ENCODE measurements around the gene DENND1C.

DENND1C gene

DNA sequence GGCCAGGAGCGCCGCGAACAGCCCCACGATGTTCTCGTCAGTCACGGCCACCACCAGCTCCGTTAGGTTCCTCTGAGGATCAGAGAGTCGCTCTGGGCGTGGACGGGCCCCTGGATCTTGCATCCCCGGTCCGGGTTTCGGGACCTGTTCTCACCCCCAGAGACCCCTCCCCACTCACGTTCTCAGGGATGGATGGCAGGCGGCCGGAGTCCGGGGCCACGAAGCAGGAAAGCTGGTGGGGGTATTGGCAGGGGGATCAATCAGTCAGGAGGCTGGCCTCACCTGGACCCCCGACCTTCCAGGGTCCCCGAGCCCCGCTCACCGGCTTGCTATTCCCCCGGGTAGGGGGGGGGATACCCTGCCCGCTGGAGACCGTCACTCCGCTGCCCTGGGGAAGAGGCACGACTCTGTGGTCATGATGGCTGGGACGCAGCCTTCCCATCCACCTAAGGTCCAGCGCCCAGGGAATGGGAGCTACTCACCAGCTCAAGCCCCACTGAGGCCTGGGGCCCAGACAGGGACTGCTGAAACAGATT is 4.6 kb downstream of the DENND1C start:
- no peak for DNase-seq

DNA sequence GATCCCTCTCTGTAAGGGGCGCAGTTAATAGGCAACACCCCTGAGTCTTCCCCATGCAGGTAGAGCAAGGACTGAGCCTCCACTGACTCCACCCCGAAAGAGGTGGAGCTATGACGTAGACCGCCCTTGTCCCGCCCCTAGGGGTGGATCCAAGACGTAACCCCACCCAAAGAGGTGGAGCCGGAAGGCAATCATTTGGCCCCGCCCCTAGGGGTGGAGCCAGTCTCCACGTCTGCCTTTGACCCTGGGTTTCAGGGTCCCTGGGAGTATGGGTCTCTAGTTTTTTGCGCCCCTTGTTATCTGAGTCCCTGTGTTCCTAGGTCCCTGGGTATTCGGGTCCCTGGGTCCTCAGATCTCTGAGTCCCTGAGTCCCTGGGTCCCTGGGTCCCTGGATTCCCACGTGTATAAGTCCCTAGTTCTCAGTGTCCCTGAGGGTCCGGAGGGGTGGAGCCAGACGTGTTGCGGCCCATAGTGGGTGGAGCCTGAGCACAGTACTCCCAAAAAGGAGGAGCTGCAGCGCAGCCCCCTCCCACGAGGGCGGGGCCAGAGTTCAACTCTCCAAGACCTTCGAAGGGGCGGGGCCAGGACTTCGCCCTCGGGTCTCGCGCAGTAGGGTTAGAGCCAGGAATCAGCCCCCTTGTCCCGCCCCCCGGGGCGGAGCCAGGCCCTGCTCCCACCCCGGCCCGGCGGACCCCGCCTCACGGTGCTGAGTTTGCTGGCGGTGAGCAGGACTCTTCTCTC is 5.3 kb downstream of the DENND1C start:
- DNase-seq, result peak; percentile 67 to 80

DNA sequence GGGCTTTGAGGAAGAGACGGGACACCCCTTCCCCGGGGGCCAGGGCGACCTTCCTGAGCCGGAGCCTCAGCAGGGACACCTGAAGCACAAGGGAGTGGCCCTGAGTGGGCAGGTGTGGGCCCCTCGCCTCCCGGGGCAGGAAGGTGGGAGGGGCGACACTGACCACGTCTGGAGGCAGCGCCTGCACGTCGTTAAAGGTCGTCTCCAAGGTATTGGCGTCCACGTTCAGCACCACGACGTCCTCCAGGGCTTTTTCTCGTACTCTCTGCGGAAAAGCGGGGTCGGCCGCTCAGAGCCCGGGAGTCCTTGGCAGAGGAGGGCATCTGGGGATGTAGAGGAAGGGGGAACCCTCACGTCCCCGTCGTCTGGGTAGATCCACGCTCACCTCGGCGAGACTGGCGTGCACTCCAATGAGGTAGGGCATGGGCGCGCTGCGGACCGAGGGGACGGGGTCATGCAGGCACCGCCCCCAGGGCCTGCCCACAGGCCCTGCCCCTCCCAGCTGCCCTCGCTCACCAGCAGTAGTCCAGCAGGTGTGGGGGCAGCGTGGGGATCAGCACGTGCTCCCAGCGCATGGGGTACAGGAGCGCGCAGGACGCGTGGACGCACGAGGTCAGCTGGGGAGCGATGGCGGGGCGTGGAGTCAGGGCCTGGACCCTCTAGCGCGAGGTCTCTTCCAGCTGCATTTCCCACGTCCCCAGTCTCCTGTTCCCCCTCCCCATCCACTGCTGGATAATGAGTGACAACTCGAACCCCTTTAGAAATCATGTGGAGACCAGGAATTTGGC is 6.1 kb downstream of the DENND1C start:
- DNase-seq, result no peak

DNA sequence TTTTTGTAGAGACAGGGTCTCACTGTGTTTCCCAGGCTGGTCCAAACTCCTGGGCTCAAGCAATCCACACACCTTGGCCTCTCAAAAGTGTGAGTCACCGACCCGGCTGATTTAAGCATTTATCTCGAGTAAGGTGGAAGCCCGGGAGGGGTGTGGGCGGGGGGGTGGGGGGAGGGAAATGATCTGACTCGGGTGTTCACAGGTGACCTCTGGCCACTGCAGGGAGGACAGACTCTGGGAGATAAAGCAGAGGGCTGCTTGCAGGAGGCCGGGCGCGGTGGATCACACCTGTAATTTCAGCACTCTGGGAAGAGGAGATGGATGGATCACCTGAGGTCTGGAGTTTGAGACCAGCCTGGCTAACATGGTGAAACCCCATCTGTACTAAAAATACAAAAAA is 7.9 kb downstream of the DENND1C start:
- DNase-seq, result no peak

DNA sequence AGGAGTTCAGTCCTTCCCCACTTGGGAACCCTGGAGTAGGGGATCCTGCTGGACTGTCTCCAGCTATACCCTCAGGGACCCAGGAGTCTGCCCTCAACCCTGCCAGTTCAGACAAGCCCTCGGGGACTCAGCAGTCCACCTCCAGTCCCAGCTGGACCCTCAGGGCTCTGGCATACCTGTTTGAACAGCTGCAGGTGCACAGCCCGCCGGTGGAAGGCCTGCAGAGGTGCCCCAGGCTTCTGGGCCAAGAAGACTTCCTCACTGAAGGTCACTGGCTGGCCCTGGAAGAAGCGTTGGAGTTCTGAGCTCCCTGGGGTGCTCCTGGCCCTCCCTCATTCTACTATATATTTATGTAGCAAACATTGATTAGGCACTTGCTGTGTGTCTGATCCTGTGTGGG is 8.9 kb downstream of the DENND1C start:
- no peak for DNase-seq

DNA sequence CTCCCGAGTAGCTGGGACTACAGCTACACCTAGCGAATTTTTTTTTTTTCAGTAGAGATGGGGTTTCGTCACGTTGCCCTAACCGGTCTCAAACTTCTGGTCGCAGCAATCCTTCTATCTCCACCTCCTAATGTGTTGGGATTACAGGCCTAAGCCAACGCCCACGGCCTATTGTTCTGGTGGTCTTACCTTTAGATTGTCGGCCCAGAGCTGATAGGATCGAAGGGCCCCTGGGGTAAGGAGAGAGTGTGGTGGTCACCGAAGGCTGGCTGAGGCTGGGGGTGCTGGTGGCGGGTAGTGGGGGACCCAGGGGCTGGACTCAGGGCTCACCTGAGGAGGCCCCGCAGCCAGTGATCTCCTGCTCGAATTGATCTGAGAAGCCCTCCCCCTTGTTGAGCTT is 10.5 kb downstream of the DENND1C start:
- no peak for DNase-seq

DNA sequence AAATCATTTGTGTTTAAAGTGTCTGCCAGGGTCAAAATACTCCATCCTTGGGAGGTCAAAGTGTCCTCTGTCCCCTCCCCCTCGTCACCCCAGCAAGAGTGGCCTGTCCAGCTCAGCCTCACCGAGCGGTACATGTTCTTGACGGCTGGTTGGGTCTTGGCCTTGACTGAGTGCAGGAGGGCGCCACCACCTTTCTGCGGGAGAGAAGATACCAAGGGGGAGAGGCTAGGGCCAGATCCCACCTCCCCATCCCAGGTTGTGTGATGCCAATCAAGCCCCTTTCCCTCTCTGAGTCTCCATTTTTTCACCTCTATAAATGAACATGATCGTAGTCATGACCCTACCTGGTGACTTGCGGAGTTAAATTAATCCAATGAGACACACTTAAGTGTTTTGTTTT is 11.4 kb downstream of the DENND1C start:
- no peak for DNase-seq

DNA sequence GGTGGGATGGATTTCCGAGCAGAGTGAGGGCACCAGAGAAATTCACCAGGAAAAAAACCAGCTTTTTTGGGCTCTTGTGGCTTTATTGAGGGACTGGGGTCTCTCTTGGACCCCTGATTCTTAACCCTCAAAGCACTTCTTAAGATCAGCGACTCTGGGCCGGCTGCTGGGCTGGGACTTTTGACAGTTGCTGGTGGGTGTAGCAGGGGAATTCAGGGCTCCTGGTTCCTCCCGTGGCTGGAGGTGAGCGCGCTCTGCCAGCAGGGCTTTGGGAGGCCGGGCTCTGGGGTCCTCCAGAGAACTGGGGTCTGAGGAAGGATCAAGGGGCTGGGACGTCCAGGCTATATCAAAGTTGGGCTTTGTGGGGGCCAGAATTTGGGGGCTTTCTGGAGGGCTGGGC is 14.2 kb downstream of the DENND1C start:
- no peak for DNase-seq

DNA sequence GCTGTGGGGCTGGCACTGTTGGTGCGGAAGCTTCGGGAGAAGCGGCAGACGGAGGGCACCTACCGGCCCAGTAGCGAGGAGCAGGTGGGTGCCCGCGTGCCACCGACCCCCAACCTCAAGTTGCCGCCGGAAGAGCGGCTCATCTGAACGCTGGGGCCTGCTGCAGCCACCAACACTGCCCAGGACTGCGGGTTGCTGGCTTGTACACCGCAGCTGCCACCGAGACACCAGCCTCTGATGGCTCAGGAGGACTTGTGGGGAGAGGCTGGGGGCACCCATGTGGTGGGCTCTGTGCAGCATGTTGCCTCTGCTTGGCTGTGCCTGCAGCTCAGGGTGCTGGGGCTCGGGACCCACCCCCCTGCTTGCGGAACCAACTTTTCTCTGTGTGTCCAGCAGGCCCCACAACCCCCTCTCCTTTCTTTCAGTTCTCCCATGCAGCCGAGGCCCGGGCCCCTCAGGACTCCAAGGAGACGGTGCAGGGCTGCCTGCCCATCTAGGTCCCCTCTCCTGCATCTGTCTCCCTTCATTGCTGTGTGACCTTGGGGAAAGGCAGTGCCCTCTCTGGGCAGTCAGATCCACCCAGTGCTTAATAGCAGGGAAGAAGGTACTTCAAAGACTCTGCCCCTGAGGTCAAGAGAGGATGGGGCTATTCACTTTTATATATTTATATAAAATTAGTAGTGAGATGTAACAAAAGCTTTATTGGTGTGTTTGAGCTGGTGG is 14.9 kb downstream of the DENND1C start:
- no peak for DNase-seq

DNA sequence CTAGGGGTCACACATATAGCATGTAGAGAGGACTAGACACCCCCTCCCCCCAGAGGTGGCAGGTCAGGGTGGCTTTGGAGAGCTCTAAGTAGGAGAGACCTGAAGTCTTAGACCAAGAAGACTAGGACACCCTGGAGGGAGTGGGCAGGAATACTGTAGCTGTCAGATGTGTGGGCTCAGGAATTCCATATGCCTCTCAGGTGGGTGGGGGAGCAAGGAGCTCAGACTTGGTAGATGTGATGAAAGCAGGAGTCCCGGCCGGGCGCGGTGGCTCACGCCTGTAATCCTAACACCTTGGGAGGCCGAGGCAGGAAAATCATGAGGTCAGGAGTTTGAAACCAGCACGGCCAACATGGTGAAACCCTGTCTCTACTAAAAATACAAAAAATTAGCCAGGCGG is 15.9 kb downstream of the DENND1C start:
- DNase-seq, result no peak

DNA sequence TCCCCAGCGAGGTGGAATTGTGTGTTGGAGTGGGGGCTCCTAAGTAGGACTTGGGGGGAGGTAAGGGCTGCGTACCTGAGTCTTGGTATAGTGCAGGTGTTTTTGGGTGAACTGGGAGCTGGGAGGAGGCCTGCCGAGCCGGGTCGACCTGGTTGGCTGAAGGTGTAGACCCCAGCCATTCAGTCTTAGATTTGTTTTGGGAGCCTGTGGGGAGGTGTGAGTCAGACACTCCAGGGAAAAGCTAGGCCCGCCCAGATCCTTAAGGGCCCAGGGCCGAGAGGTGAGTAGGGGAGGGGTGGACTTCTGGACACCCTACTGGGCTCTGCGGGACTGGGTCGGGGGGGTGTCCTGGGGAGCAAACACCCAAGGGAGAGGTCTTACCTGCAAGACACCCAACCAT is 16.6 kb downstream of the DENND1C start:
- no peak for DNase-seq

DNA sequence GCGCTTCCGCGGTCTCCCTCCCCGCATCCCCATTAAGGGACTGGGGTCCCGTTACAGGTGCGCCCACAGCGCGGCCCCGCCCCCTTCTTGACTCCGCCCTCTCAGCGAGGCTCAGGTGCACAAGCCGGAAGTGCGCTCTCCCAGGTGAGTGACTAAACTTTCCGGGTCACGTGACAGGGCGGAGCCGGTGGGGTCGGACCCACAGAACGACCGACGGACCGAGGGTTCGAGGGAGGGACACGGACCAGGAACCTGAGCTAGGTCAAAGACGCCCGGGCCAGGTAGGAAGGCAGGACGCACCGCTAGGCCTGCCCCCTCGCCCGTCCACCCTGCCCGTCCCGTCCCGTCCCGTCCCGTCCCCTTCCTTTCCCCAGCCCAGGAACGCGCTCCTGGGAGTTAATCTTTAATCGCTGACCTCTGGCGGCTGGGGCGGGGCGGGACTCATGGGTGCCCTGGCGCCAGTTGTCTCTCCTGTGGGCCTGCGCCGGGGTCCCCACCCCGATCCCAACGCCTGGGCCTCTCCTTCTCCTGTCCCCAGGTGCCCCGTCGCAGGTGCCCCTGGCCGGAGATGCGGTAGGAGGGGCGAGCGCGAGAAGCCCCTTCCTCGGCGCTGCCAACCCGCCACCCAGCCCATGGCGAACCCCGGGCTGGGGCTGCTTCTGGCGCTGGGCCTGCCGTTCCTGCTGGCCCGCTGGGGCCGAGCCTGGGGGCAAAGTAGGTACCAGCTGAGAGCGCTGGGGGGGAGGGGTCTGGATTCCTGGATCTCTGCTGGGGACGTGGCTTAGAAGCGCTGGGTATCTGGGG is 17.3 kb downstream of the DENND1C start, which contains the start of gene CRB3:
CRB3 (plus strand) TSS at position 202 of the 804 bp plus-strand sequence; CDS start at position 633, 431 bp downstream.
- peak in 1 of 2 donors; percentile 11 for DNase-seq

DNA sequence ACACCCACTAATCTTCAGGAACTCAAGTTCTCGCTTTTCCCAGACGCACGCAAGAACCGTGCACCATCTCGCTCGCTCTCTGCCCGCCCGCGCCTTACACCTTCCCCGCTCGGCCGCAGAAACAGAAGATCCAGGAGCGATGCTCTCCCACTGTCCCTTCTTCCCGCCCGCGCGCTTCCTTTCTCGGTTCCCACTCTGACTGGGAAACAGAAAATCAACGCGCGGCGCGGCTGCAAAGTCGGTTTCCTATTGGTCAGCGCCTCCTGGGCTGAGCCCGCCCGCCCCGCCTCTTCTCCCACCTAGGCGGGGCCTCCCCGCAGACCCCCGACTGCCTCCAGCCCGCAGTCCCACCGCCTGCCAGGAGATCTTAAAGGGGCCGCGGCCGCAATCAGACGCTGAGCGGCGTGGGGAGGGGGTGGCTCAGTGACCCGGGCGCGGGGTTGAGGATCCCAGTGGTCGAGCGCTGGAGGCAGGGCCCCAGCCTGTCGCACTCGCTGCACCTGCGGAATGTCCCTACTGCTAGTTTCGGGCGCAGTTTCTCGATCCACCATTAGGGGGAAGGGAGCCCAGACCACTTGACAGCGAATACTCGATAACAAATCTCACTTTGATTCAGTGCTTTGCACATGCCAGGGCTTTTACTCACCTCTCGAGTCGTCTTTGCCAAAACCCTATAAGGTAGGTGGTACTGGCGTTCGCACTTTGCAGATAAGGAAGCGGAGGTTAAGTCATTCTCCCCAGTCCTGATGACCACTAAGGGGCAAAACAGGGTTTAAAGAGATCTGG is 21.3 kb downstream of the DENND1C start:
- peak; percentile 94 to 97 for DNase-seq

DNA sequence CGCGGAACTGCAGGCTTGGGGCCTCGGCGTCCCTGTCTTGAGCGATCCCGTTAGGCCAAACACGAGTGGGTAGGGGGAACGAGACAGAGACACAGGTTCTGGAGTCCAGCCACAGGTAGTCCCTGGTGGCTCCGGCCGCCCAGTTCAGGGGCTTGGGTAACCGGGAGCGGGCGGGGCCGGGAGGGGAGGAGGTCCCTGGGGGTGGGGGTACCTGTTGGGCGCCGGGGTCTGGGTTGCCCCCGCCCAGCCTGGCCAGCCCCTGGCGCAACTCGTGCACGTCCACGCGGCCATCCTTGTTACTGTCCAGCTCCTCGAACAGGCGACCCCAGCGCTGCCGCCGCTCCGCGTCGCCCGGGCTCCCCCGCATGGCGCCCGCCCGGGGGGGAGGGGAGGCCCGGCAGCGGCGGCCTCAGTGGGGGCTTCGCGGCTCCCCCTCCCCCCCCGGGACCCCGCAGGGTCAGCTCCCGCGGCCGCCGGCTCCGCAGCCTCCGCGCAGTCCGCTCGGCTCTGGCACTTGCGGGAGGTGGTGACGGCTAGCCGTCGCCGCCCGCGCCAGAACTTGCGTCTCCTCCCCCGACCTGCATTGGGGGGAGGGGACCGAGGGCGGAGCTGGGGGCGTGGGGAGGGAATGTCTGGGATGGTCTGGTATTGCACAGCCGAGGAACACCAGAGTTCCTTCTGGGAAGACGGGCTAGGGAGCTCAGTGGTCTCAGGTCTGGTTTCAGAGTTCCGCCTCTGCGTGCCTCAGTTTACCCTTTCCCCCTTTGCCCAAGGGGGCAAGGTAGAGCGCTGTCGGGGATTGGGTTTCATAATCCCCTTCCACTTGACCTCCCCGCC is 22.1 kb downstream of the DENND1C start, which contains the start of gene SLC25A23:
SLC25A23 (minus strand) TSS at position 531 of the 837 bp plus-strand sequence; CDS start at position 367, 164 bp downstream.
- peak; percentile 53 to 59 for DNase-seq

DNA sequence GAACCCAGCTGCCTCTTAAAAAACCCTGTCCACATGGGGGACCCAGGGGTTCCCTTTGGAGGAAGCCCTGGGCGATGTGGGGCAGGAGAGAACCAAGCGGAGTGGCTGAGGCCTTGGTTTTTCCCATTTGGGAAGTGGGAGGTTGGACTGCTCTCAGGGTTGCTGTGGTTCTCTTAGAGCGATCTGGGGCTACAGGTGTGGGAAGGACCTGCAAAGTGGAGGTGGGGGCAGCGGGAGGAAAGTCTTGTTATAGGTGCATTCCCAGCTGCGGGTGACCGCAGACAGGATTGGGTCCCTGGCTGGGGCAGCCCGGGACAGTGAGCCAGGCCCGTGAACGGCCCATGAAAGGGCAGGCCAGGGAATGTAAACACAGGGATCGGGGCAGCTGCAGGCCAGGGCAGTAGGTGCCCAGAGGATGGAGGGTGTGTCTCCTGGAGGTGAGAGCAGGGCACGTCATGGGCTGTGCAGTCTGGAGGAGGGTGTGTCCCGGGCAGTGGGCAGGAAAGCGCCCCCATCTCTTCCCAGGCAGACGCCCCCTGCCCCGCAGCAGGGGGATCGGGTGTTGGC is 22.8 kb downstream of the DENND1C start:
- no peak for DNase-seq

DNA sequence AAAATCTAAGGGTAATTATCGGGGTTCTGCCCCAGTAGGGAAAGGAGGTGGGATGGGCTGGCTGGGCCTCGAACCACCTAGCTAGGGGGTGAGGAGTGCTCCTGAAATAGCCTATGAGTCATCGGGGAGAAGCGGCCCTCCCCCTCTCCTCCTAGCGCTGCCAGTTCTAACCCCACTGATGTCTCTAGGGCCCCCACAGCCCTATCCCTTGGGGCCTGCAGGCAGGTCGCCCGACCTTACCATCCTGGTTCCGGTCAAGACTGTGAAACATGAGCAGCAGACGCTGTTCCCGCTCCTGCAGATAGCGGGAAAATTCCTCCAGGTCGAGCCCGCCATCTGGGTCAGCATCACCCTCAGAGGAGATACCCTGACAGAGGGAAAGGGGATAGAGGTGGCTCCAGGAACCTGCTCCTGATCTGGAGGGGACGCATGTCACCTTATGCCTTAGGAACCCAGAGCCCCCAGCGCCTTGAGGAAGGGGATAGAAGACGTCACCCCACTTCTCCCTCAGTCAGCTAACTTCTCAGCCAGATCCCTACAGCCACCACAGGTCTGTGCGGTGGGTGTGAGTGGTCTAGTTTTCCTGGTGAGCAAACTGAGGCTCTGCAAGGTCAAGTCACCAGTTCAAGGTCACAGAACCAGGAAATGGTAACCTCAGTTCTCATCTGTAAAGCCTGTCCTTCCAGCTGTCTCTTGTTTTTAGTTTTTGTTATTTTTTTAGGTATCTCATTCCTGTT is 23.5 kb downstream of the DENND1C start:
- no peak for DNase-seq

DNA sequence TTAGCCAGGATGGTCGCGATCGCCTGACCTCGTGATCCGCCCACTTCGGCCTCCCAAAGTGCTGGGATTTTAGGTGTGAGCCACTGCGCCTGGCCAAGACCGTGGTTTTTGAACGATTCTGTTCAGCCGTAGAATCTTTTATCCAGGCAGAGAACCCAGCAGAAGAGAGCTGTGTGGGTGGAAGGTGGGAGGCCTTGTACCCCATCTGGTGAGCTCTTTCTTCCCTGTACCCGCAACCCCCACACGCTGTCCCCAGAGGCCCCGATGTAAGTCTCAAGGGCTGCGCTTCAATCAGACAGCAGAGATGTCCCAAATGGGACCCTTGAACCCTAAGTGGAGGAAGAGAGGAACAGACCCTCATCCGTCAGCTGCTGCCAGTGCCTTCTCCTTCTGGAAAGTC is 25.7 kb downstream of the DENND1C start:
- DNase-seq, result no peak

DNA sequence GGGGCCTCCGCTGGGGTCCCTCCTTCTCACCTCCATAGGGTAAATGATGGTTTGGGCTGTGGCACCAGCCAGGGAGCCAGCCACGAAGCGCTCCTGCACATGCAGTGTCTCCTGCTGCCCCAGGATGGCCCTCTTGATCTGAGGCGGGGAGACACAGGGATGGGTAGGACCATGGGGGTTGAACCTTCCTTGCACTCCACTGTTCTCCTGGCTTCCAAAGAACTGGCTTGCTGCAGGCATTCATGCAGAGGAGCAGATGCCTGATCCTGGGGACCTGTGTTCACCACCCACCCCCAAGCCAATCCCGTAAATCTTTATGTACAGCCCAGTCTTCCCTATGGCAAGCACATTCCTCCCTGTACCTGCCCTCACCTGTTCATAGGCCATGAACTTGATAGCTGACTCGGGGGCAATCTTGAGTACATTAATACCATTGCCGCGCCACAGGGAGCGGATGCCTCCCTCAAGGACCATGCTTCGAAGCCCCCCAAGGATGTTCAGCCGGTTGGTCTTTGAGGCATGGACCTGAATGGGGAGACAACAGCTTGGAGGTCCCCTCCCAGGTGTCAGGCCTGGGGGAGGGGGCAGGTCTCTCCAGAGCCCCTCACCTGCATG is 27.5 kb downstream of the DENND1C start:
- no peak for DNase-seq

DNA sequence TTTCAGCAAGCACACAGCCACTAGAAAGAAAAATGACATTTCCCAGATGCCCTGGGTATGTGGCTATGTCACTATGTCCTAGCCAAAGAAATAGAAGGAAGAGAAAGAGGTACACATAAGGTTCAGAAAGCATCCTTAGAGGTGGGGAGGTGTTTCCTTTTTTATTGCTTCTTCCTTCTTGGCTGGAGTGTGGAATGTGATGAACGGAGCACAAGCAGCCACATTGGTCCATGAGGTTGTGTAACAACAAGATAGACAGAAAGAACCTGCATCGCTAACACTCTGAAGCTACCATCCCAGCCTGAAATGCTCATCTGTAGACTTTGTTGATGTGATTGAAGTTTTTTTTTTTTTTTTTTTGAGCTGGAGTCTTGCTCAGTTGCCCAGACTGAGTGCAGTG is 28.7 kb downstream of the DENND1C start:
- DNase-seq, result no peak
